GM19328 (cell line): ENCODE data around the gene LRRC1.

ENCODE experiments used
- ATAC-seq: cut with Tn5 transposase; IDR thresholded peaks from one replicate; pipeline ENCODE4 v1.9.1; 2021; ENCODE audit warnings: mild to moderate bottlenecking, moderate library complexity; ENCODE audit not compliant: unreplicated experiment

The LRRC1 gene

GRCh38 chr6:53878808-53879207, 84.0 kb downstream of the LRRC1 start:
- ATAC-seq, result no peak

GRCh38 chr6:53879608-53880007, 84.8 kb downstream of the LRRC1 start:
- no peak for ATAC-seq

DNA sequence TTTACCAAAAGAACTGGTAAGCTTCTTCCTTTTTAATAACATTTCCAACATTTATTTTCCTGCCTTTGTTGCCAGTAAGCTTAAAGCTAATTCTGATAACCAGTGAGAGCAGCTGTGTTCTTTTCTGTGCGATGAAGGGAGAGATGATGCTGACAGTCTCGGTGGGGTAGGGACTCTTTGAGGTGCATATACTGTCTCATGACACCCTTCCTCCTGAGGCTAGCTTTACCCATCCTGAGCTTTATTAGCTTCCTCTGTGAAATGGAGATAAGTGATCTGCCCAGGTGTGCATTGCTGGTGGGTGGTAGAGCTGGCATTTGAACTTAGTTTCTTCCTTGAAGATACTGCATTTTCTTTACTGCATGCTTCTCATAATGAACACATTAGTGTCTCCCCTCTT, 92.5 kb downstream of the LRRC1 start:
- ATAC-seq, result no peak

GRCh38 chr6:53888931-53889330, 94.1 kb downstream of the LRRC1 start:
- ATAC-seq, result no peak

DNA sequence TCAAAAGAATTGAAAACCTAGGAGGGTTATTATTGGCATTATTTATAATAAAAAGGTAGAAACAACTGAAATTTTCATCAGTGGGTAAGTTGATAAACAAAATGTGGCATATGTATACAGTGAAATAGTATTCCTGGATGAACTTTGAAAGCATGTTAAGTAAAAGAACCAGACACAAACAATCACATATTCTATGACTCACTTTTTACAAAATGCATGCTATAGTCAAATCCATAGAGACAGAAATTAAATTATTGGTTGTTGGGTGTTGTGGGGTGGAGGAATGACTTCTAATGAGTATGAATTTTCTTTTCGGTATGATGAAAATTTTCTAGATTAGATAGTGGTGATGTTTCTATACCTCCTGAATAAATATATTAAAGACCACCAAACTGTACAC, 94.6 kb downstream of the LRRC1 start:
- ATAC-seq, result no peak

DNA sequence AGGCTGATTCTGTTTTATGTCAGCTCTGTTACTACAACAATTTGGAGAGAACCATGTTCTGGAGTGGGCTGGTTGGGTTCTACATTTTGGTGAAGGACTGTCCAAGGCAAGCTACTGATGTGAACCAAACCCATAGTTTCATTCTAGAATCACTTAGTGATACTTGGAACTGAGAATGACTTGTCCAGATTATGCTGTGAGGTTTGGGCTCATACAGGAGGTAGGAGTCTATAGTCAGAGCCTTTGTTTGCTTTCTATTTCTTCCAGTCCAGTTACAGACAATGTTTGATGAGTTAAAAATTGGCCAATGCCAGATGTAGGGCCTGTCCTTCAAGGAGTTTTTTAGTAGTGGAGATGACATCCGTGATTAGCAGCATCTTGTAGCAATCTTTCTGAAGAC, 97.9 kb downstream of the LRRC1 start:
- no peak for ATAC-seq

- peak; percentile 54 for ATAC-seq
Measured at GRCh38 chr6:53894091-53894490, 99.3 kb downstream of the LRRC1 start.

GRCh38 chr6:53896196-53896595, 101.4 kb downstream of the LRRC1 start:
- ATAC-seq, result no peak

- ATAC-seq, result no peak
Measured at GRCh38 chr6:53898026-53898795, 103.4 kb downstream of the LRRC1 start.

DNA sequence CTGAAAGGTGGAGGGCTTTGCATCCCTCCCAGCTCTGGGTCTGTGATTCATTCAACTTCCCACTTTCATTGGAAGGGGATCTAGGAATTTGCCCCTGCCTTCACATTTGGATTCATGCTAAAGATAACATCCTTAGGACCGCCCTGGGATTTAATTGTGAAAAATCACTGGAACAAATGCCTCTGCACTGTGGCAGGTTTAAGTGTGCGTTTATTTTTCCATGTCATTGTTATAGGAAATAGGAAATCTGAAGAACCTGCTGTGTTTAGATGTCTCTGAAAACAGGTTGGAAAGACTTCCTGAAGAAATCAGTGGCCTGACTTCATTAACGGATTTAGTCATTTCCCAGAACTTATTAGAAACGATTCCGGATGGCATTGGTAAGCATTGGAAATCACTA, 104.7 kb downstream of the LRRC1 start:
- ATAC-seq, result no peak

- no peak for ATAC-seq
Measured at GRCh38 chr6:53903357-53903756, 108.6 kb downstream of the LRRC1 start.

- no peak for ATAC-seq
Measured at GRCh38 chr6:53906103-53906502, 111.3 kb downstream of the LRRC1 start.

- no peak for ATAC-seq
Measured at GRCh38 chr6:53906842-53907241, 112.0 kb downstream of the LRRC1 start.

GRCh38 chr6:53910834-53911233, 116.0 kb downstream of the LRRC1 start:
- no peak for ATAC-seq

DNA sequence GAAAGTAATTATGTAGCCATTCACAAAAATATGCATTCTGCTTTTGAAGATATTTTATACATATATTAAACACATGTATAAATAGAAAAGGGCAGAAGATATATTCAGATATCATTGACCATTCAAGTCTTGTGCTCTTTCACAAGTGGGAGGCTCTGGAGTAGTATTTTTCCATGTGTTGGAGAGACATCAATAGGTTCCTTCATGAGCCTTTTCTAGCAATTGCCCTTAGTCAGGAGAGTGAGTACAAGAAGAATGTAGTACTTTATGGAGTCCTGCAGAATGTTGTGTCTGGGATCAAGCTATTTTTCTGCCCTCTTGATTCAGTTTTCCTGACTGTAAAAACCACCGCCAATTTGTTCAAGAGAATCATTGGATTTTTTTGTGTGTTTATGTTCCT, 117.9 kb downstream of the LRRC1 start:
- ATAC-seq, result no peak

DNA sequence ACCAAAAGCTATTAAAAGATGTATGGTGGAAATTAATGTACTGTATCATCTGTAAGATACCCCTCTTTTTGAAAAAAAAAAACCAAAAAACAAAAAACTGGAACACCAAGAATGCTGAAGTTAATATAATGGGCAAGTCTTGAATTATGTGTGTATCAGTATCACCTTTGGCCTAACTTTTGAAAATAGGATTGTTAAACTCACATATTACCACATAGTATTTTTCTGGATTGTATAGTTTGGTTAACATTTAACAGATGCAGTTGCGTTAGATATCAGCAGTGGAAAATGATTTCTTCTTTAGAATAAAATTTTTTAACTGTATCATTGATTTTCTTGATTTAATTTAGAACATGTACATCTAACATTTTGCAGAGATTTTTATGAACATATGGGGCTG, 118.5 kb downstream of the LRRC1 start:
- no peak for ATAC-seq

DNA sequence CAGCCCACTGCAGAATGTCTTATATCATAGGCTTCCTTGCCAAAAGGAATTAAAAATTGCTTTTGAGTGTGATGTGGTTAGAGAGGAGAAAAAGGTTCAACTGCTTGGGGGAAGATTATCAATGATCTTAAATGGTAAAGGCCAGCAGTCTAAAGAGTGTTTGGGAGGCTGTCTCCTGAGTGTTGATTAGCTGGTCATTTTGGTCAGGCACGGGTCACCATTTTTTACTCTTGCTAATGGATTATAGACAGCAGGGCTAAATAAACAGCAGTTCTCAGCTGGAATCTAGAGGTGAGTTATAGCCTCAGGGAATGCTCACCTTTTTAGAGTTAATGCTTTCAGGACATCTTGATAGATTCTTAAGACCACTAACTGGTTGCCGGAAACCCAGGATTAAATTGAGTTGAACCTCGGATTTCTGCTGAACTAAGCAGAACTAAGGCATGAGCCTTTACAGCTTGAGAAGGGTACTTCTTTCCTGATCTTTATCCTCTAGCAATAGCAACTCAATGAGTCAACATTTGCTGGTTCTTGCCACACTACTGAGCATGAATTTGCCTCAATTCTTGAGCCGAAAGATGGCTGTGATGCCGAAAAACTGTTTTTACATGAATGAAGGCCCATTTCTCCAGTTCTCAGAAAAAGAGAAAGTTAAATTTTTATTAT, 120.4 kb downstream of the LRRC1 start:
- ATAC-seq, result no peak

DNA sequence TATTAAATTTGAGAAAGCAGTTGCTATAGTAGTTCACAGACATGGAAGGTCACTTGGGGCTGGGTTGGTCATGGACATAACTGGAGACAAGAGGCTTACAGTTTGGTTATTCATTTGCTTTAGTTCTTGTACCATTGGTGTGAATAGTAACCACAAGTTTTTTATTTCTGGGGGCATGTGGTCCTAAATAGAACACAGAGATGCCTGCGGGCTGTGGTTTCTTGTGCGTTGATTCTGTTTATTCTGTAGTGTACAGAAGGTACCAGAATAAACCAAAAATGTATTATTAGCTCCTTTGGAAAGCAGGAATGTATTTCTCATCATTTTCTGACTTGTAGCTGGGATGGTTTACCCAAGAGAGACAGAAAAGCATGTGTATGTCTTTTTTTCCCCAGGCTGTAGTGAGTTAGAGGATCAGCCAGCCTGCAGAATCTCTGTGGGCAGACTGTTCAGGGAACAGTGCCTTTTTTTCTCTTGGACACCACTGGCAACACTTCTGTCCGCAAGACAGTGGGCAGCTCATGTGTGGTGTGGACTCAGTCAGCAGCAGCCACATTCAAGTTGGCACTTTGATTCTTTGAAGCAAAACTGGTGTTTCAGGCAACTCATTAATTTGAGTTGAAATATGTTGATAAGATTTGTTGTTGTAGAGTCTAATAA, 122.1 kb downstream of the LRRC1 start:
- ATAC-seq, result no peak

- no peak for ATAC-seq
Measured at GRCh38 chr6:53917464-53917842, 122.6 kb downstream of the LRRC1 start.

DNA sequence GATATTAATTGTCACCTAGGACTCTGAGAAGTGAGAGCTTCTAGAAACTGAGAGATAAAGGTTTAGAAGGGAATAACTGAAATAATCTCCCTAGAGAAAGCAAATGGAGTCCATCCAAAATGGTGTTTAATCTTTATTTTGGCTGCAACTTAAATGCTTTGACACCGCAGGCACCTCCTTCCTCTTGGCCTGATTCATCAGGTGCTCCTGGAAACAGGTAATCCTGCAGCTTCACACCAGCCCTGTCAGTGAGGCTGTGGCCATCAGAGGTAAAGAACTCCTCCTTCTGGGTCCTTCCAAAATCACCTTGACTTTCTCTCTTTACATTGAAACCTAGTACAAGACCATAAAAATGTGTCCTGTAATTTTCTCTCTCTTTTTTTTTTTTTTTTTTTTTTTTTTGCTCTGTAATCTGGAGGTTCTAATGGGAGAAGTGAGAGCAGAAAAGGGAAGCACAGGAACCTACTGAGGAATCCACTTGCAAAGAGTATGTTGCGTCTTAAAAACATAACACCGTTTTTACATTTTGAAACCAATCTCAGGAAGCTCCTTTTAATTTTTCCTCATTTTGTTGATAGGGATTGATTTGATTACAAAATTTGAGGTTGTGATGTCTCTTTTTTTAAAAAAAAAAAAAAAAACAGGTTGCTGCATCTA, 124.2 kb downstream of the LRRC1 start:
- no peak for ATAC-seq

GRCh38 chr6:53919881-53920360, 125.1 kb downstream of the LRRC1 start:
- no peak for ATAC-seq
